Calu3 (cell line): ENCODE results near the gene LAMB4. TPM values are rescaled to one million over a fixed set of nuclear protein-coding genes. Genes with fewer than 3 reads are reported as not detected.

Source experiments
- BruUV-seq: library from RNA; stranded (reverse); fragments of 400-500 nt; replicated peaks from 2 replicates; lab custom pipeline; 2021; lab: Mats Ljungman, UMichigan
- CTCF ChIA-PET: fragments of 300-600 bp; sonication (Branson Sonifier 250); formaldehyde crosslinking; loops from one replicate; lab custom pipeline; 2022; ENCODE audit warnings: antibody characterized with exemption; lab: Charles Lee
- DNase-seq: peaks from one replicate; pipeline ENCODE4 v3.0.0; 2022
- H3K27ac Mint-ChIP-seq: one replicate; pipeline ENCODE4 v1.8.0; 2022; ENCODE audit warnings: mixed read lengths; ENCODE audit not compliant: unreplicated experiment
- H3K27me3 Mint-ChIP-seq: one replicate; pipeline ENCODE4 v1.8.0; 2022; ENCODE audit warnings: mixed read lengths; ENCODE audit not compliant: unreplicated experiment
- H3K36me3 Mint-ChIP-seq: one replicate; pipeline ENCODE4 v1.8.0; 2022; ENCODE audit warnings: mild to moderate bottlenecking, moderate library complexity, mixed read lengths; ENCODE audit not compliant: insufficient read depth, unreplicated experiment
- H3K4me1 Mint-ChIP-seq: one replicate; pipeline ENCODE4 v1.8.0; 2022; ENCODE audit warnings: mild to moderate bottlenecking, low read depth, mixed read lengths; ENCODE audit not compliant: unreplicated experiment
- H3K4me3 Mint-ChIP-seq: one replicate; pipeline ENCODE4 v1.8.0; 2022; ENCODE audit warnings: mild to moderate bottlenecking, low read depth, moderate library complexity, mixed read lengths; ENCODE audit not compliant: unreplicated experiment
- H3K9me3 Mint-ChIP-seq: one replicate; pipeline ENCODE4 v1.8.0; 2022; ENCODE audit warnings: low read depth, mixed read lengths; ENCODE audit not compliant: unreplicated experiment
- CTCF ChIP-seq: fragments of 200-600 bp; IDR thresholded peaks from one replicate; pipeline ENCODE4 v1.8.0; 2022; ENCODE audit warnings: antibody characterized with exemption; ENCODE audit not compliant: unreplicated experiment
- intact Hi-C: fragments of 100-400 bp; cut with micrococcal nuclease; formaldehyde crosslinking; loops from one replicate; pipeline ENCODE4 v1.10.0; 2022; ENCODE audit not compliant: unreplicated experiment
- total RNA-seq: library from RNA; stranded (reverse); gene quantifications from 2 replicates; pipeline ENCODE4 v1.2.3, GENCODE V29; 2022

LAMB4 gene
- total RNA-seq, 1 experiment from 2014 or later = not detected

- no peak for DNase-seq
- intact Hi-C loops = no loop called here
- no peaks in the 10 kb centered on the region for H3K4me1 Mint-ChIP-seq
- H3K9me3 Mint-ChIP-seq = no peaks in the 10 kb centered on the region
- no peak overlapping the region for H3K27ac Mint-ChIP-seq
- no peaks in the 10 kb centered on the region for H3K27me3 Mint-ChIP-seq
- TF ChIP-seq CTCF = no peak
- no TSS peak for BruUV-seq
- no peaks in the 10 kb centered on the region for H3K36me3 Mint-ChIP-seq
- no peak overlapping the region for H3K4me3 Mint-ChIP-seq
- CTCF ChIA-PET = no interaction called here
These were observed 1.6 kb downstream of the LAMB4 start for GRCh38 chr7:108128514-108128913.

- no peak overlapping the region for H3K27ac Mint-ChIP-seq
- no peaks in the 10 kb centered on the region for H3K36me3 Mint-ChIP-seq
- no peaks in the 10 kb centered on the region for H3K4me1 Mint-ChIP-seq
- DNase-seq = no peak
- CTCF ChIA-PET = no interaction called here
- no peaks in the 10 kb centered on the region for H3K27me3 Mint-ChIP-seq
- H3K9me3 Mint-ChIP-seq = no peaks in the 10 kb centered on the region
- H3K4me3 Mint-ChIP-seq = no peak overlapping the region
- TF ChIP-seq CTCF = no peak
- intact Hi-C loops = no loop called here
- BruUV-seq = no TSS peak
These were observed 2.7 kb downstream of the LAMB4 start for GRCh38 chr7:108127461-108127860.

GRCh38 chr7:108124820-108125219, 5.3 kb downstream of the LAMB4 start:
- no peak for TF ChIP-seq CTCF
- Mint-ChIP-seq H3K4me3 (no peak overlapping the region), H3K4me1 (no peaks in the 10 kb centered on the region), H3K36me3 (no peaks in the 10 kb centered on the region), H3K27ac (no peak overlapping the region), H3K9me3 (no peaks in the 10 kb centered on the region), H3K27me3 (no peaks in the 10 kb centered on the region)
- DNase-seq = no peak
- intact Hi-C loops = no loop called here
- CTCF ChIA-PET = no interaction called here
- no TSS peak for BruUV-seq

GRCh38 chr7:108122181-108122580, 8.0 kb downstream of the LAMB4 start:
- Mint-ChIP-seq H3K27me3 (no peaks in the 10 kb centered on the region), H3K4me1 (no peaks in the 10 kb centered on the region), H3K4me3 (no peak overlapping the region), H3K9me3 (no peaks in the 10 kb centered on the region), H3K36me3 (no peaks in the 10 kb centered on the region), H3K27ac (no peak overlapping the region)
- BruUV-seq = no TSS peak
- CTCF ChIA-PET = interaction anchor here (0.5 to 0.6 kb wide), 2 partner anchors 270 to 563 kb away, joined by 4 read pairs; no protein-coding TSS in a partner anchor
- no peak for DNase-seq
- TF ChIP-seq CTCF = no peak
- intact Hi-C loops = no loop called here
